WTC11 (cell line): ENCODE measurements around the gene ETV6.

Source experiments
- NFYB ChIP-seq: sonication (generic); formaldehyde crosslinking; conservative IDR thresholded peaks from 2 replicates; pipeline ENCODE4 v1.8.0; 2022; ENCODE audit warnings: low read depth, missing genetic modification reagents
- ZNF423 ChIP-seq: fragments of 250-450 bp; sonication (Bioruptor Pico); IDR thresholded peaks from 2 replicates; pipeline ENCODE4 v2.1.2; 2022; ENCODE audit warnings: mild to moderate bottlenecking, moderate library complexity
- TF ChIP-seq, protein P1 (sequence below): fragments of 200-600 bp; IDR thresholded peaks from 2 replicates; pipeline ENCODE4 v1.8.0; 2022; ENCODE audit warnings: antibody characterized with exemption
- TF ChIP-seq, protein P2 (sequence below): sonication (generic); formaldehyde crosslinking; IDR thresholded peaks from 2 replicates; pipeline ENCODE4 v1.8.0; 2022; ENCODE audit warnings: mild to moderate bottlenecking, missing genetic modification reagents

DNA sequence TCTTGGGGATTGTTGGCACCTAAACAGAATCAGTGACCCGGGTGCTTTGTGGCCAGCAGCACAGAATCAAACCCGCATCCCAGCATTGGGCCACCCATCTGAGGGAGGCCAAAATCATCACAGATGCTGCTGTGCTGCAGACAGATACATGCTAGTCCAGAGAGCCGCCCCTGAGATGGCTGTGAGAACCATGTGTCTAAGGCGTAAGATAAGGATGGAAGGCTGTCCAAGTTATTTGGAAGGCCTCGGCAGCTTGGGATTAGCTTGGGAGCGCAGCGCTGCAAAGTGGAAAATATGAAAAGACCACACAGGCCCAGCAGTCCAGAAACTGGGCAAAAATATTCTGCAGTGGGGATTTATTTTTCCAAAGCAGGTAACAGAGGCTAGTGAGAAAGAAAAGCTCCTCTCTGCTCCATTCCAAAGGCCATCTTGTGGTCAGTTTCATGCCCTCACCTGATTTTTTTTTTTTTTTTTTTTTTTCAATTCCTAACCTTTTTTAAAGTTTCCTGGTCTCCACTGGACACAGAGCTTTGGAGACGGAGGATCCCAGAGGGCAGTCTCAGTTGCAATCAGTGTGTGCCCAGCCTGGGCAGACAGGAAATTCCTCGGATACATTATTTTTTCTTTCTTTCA lies 242.4 kb downstream of the ETV6 start:
- TF ChIP-seq, protein P1, sequence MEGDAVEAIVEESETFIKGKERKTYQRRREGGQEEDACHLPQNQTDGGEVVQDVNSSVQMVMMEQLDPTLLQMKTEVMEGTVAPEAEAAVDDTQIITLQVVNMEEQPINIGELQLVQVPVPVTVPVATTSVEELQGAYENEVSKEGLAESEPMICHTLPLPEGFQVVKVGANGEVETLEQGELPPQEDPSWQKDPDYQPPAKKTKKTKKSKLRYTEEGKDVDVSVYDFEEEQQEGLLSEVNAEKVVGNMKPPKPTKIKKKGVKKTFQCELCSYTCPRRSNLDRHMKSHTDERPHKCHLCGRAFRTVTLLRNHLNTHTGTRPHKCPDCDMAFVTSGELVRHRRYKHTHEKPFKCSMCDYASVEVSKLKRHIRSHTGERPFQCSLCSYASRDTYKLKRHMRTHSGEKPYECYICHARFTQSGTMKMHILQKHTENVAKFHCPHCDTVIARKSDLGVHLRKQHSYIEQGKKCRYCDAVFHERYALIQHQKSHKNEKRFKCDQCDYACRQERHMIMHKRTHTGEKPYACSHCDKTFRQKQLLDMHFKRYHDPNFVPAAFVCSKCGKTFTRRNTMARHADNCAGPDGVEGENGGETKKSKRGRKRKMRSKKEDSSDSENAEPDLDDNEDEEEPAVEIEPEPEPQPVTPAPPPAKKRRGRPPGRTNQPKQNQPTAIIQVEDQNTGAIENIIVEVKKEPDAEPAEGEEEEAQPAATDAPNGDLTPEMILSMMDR: no peak
- TF ChIP-seq ZNF423 (CRISPR knock-in tag) (no peak), NFYB (CRISPR knock-in tag) (no peak)
- TF ChIP-seq, protein P2, sequence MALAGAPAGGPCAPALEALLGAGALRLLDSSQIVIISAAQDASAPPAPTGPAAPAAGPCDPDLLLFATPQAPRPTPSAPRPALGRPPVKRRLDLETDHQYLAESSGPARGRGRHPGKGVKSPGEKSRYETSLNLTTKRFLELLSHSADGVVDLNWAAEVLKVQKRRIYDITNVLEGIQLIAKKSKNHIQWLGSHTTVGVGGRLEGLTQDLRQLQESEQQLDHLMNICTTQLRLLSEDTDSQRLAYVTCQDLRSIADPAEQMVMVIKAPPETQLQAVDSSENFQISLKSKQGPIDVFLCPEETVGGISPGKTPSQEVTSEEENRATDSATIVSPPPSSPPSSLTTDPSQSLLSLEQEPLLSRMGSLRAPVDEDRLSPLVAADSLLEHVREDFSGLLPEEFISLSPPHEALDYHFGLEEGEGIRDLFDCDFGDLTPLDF: no peak
